HepG2 (cell line): Measurements from ENCODE around the gene MOK. TPM values are rescaled to one million over a fixed set of nuclear protein-coding genes. Genes with fewer than 3 reads are reported as not detected.

Experiments
- ATAC-seq: fragments of 200-7000 bp; cut with Tn5 transposase; 3 replicates; pipeline ENCODE4 v1.9.1; 2020; ENCODE audit warnings: mild to moderate bottlenecking, moderate library complexity
- BruUV-seq: library from RNA; stranded (reverse); fragments of 400-500 nt; replicated peaks from 2 replicates; lab custom pipeline; 2021; lab: Mats Ljungman, UMichigan
- CTCF ChIA-PET: fragments of 300-600 bp; formaldehyde crosslinking; extraction: SDS; loops from one replicate; lab custom pipeline; 2021; ENCODE audit warnings: low total read pairs, inconsistent platforms, low intra/inter-chr PET ratio; lab: Yijun Ruan, JAX
- POLR2A ChIA-PET: fragments of 350-600 bp; sonication (Branson Sonifier 250); formaldehyde crosslinking; loops from one replicate; lab custom pipeline; 2020; ENCODE audit warnings: antibody characterized with exemption, inconsistent platforms; lab: Yijun Ruan, JAX
- DNase-seq: peaks from one replicate; pipeline ENCODE4 v3.0.0-alpha.2; 2015; ENCODE audit warnings: low spot score
- FAIRE-seq: peaks from 3 replicates; lab custom pipeline; 2011; peaks lifted over from hg19 to GRCh38; lab: Jason Lieb, UNC
- H2AFZ ChIP-seq: one replicate; pipeline ENCODE4 v1.6.1; 2011; ENCODE audit warnings: low read length, inconsistent platforms
- H3K27ac ChIP-seq: fragments of 300-600 bp; 3 replicates; pipeline ENCODE4 v1.8.0; 2011; ENCODE audit warnings: mixed run types, mild to moderate bottlenecking, mixed read lengths, low read length, inconsistent platforms; ENCODE audit not compliant: insufficient read depth; ENCODE audit errors: extremely low read length
- H3K27me3 ChIP-seq, 2 experiments: fragments of 200-600 bp in 1 of 2; 2 replicates in 1 of 2; 3 replicates in 1 of 2; pipeline versions ENCODE4 v1.6.0 to v1.8.0; 2011; ENCODE audit warnings: low read length in 2 of 2, mild to moderate bottlenecking in 2 of 2, moderate library complexity in 2 of 2, inconsistent platforms in 1 of 2; ENCODE audit not compliant: insufficient read depth in 2 of 2, control insufficient read depth in 1 of 2
- H3K36me3 ChIP-seq, 2 experiments: fragments of 200-600 bp in 1 of 2; replicated peaks in 1 of 2; 2 replicates in 1 of 2; 3 replicates in 1 of 2; pipeline versions ENCODE4 v1.5.1 to v1.8.0; 2011; ENCODE audit warnings: low read length in 2 of 2, inconsistent platforms in 1 of 2; ENCODE audit not compliant: insufficient read depth in 2 of 2, control insufficient read depth in 1 of 2
- H3K4me1 ChIP-seq: 2 replicates; pipeline ENCODE4 v1.5.1; 2012; ENCODE audit warnings: low read length, inconsistent platforms; ENCODE audit not compliant: insufficient read depth
- H3K4me2 ChIP-seq: 2 replicates; pipeline ENCODE4 v1.6.0; 2011; ENCODE audit warnings: low read depth, low read length, inconsistent platforms
- H3K4me3 ChIP-seq, 3 experiments: fragments of 200-600 bp in 1 of 3; sonication (generic), shearing (Covaris generic) in 1 of 3; replicated peaks in 1 of 3; 2 replicates each; pipeline ENCODE4 v1.5.1; 2011 to 2016; ENCODE audit warnings: low read length in 3 of 3, inconsistent platforms in 2 of 3, low read depth in 2 of 3, mild to moderate bottlenecking in 2 of 3, control low read depth in 1 of 3, mixed read lengths in 1 of 3; ENCODE audit not compliant: insufficient read depth in 1 of 3
- H3K79me2 ChIP-seq: one replicate; pipeline ENCODE4 v1.6.1; 2011; ENCODE audit warnings: low read length, inconsistent platforms; ENCODE audit not compliant: insufficient read depth
- H3K9ac ChIP-seq: 2 replicates; pipeline ENCODE4 v1.6.0; 2011; ENCODE audit warnings: mild to moderate bottlenecking, low read depth, low read length, inconsistent platforms; ENCODE audit not compliant: insufficient read depth
- H3K9me3 ChIP-seq: 2 replicates; pipeline ENCODE4 v1.5.1; 2012; ENCODE audit warnings: mild to moderate bottlenecking, low read length
- H4K20me1 ChIP-seq: 2 replicates; pipeline ENCODE4 v1.6.0; 2011; ENCODE audit warnings: inconsistent platforms, mild to moderate bottlenecking, low read length, moderate library complexity; ENCODE audit not compliant: insufficient read depth
- BCLAF1 ChIP-seq: fragments of 450-650 bp; IDR thresholded peaks from 2 replicates; pipeline ENCODE4 v1.6.1; 2017; ENCODE audit warnings: mild to moderate bottlenecking
- KAT7 ChIP-seq: IDR thresholded peaks from 2 replicates; pipeline ENCODE4 v1.6.1; 2018; ENCODE audit warnings: borderline replicate concordance, missing compliant biosample characterization
- MAX ChIP-seq: IDR thresholded peaks from 2 replicates; pipeline ENCODE4 v1.6.1; 2012; ENCODE audit warnings: inconsistent platforms
- ZBTB33 ChIP-seq: sonication (generic); formaldehyde crosslinking; IDR thresholded peaks from 2 replicates; pipeline ENCODE4 v1.4.0; 2020; ENCODE audit warnings: missing genetic modification reagents
- ZNF362 ChIP-seq: sonication (generic); formaldehyde crosslinking; IDR thresholded peaks from 2 replicates; pipeline ENCODE4 v1.4.0; 2020; ENCODE audit warnings: missing genetic modification reagents, mild to moderate bottlenecking, borderline replicate concordance
- ZNF687 ChIP-seq: sonication (generic); formaldehyde crosslinking; IDR thresholded peaks from 2 replicates; pipeline ENCODE4 v1.5.1; 2020; ENCODE audit warnings: mild to moderate bottlenecking, missing genetic modification reagents, moderate library complexity
- WGBS: methylation state at CpG from one replicate; pipeline ENCODE4 v1.1.6; 2017; ENCODE audit warnings: low lambda C conversion rate; 5-methylcytosine and 5-hydroxymethylcytosine counted together
- in situ Hi-C: cut with HindIII; loops from 2 replicates; pipeline ENCODE4 v1.10.0; 2017; ENCODE audit warnings: low pct_unique_long_range_greater_than_20kb; ENCODE audit not compliant: extremely low pct_ligation_motif_present
- intact Hi-C: fragments of 100-400 bp; cut with micrococcal nuclease; formaldehyde crosslinking; loops from one replicate; pipeline ENCODE4 v1.10.0; 2022; ENCODE audit not compliant: unreplicated experiment
- polyA plus RNA-seq, 8 experiments: library from polyadenylated mRNA; depleted of rRNA in 3 of 8; stranded (reverse) in 7 of 8; unstranded in 1 of 8; fragments of >200 nt; fragmentation: Illumina TruSeq in 4 of 8; extraction: Trizol in 4 of 8; gene quantifications; 2 replicates each; pipeline versions ENCODE4 v1.2.1 to v1.2.3, GENCODE V29; 2011 to 2016; ENCODE audit warnings: low read depth in 4 of 8, missing spikeins in 1 of 8, mixed read lengths in 1 of 8; ENCODE audit not compliant: insufficient read depth in 1 of 8
- total RNA-seq, 5 experiments: library from RNA; depleted of rRNA; stranded (reverse); fragments of >200 nt; fragmentation: Illumina TruSeq; extraction: Trizol; gene quantifications; 2 replicates each; pipeline ENCODE4 v1.2.3, GENCODE V29; 2016; ENCODE audit warnings: low read depth in 1 of 5

Gene MOK
- total and polyA plus RNA-seq, 2 of the 13 experiments (the other 11 are each of a cell fraction or from before 2014, with no cell fraction given), result 15.3 to 16.9 TPM

GRCh38 chr14:102344485-102344884 is 39.5 kb upstream of the MOK start:
- Histone ChIP-seq H3K79me2 (no peaks in the 10 kb centered on the region), H3K4me2 (no peak overlapping the region), H2AFZ (no peak overlapping the region), H3K36me3 (peaks cover 14 to 31% of the 10 kb centered on the region in 2 experiments), H3K4me1 (peaks cover 17% of the 10 kb centered on the region), H4K20me1 (no peaks in the 10 kb centered on the region), H3K27me3 (no peaks in the 10 kb centered on the region), H3K9me3 (no peaks in the 10 kb centered on the region), H3K4me3 (no peak overlapping the region), H3K9ac (no peak overlapping the region), H3K27ac (peak overlapping the region; percentile 62)
- in situ Hi-C loops (no loop called here), intact Hi-C loops (no loop called here)
- WGBS, result 73% methylated on average over 5 of the region's 5 CpGs
- BruUV-seq, result no TSS peak
- no peak for DNase-seq
- CTCF ChIA-PET, result no interaction called here
- peak; percentile 40 for ATAC-seq
- POLR2A ChIA-PET, result no interaction called here
- FAIRE-seq, result no peak
- TF ChIP-seq BCLAF1, result no peak
- TF ChIP-seq ZNF687 (CRISPR knock-in tag), result peak; percentile 53
- TF ChIP-seq ZNF362 (CRISPR knock-in tag), result peak; percentile 31; the same call in 1 of the 2 replicates
- TF ChIP-seq KAT7 (CRISPR knock-in tag), result no peak
- peak; percentile 70; the same call in 1 of the 2 replicates for TF ChIP-seq MAX
- TF ChIP-seq ZBTB33 (CRISPR knock-in tag), result no peak
